Measurements from ENCODE around the gene ELL.

Gene ELL

DNA sequence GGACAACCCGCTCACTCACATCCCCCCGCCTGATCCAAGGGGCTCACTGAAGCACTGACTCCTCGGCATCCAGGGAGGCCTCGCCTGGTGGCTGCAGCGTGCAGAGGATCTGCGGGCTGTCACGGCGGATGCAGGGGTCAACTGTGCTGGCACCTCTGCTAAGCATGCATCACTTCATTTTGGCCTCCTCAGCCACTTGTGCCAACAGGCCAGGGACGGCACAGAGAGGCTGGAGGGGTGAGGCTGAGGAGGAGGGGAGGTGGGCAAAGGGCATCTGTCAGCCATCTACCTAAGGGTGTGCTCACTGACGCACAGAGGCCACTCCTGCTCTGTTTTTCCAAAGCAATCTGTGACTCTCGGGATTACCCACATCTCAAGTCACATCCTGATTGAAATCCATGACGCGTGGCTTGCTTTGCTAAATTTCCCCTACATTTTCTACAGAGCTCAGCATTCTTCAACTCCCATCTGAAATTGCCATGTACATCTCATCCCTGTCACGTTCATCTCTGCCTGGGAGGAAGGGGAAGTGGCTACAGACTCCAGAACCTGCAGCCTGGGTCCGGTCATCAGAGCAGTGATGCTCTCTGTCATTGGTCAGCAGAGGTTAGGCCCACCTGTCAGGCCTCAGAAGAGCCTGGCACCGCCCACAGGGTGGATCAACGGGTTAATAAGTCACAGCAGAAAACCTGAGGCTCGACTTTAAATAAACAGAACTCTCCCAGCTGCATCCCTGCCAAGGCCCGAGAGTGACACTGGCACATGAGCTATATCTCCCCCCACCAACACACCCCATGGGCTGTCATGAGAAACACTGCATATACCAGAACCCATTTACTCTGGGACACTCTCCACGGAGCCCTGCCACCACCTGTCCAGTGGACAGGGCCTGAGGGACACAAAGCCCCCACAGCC, 17.6 kb downstream of the ELL start:
- no peak for DNase-seq

DNA sequence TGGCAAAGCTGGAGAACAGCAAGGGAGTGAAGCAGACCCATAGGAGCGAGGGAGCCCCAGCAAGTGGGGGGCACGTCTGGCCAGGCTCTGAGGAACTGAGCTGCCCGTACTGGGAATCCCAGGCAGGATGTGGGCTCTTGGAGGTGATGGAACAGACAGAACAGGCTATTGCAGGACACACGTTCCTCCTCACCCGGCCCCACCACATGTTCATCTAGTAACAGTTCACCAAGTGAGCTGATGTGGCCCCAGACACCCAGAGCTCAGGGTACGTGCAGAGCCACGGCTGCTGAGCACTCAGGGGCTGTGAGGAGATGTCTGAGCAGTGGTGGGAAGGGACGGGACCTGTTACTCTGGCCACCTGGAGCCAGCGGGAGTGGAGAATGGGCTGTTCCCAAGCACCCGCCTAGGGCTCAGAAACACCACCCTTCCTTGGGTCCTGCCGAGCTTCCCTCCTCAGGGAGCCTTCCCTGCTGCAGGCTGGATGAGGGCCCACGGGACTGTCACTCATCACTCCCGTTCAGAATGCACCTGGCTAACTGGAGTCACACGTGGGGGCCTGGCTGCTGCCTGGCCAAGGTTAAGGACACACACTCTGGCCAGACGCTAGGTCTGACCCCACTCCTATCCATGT, 18.4 kb downstream of the ELL start:
- no peak for DNase-seq

DNA sequence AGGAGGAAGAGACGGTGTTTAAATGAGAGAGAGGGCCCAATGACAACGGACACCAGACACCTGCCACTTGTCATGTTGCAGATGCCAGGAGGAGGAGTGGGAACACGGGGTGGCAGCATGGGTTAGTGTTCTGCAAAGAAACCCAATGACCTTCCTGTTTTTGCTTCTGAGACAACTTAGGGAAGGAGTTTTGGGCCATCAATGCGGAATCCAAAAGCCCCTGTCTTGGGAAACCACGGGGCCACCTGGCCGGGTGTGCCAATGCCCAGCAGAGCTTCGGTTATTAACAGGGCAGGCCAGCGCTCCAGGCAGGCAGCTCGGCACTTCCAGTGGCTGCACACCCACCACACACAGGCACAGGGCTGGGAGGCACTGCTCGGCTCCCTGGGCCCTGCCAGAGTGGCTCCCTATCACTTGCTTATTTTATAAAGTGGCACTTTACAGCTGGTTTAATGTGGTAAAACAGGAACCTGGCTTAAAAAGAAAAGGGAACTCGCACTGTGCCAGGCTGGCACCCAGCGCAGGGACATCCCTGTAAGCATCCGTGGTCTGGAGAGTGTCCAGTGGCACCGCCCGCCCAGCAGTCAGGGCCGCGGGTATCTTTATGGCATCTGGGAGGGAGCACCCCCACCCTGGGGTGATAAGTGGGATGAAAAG, 19.1 kb downstream of the ELL start:
- no peak for DNase-seq

DNA sequence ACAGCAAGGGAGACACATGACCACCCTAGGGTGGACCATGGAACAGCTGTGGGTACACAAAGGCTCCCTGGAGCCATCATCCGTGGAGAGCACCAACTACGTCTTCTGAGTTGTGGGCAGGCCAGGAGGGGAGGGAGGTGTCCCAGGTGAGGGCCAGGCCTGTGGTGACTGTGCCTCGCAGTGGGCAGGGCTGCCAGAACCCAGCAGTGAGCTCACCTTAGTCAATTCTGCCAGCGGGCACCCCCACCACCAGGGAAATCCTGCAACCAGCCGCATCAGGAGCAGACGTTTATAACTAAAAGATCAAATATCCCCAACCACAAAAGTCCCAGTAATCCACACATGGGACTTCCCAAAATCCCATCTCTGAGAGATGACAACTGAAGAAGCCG, 19.6 kb downstream of the ELL start:
- DNase-seq = no peak

DNA sequence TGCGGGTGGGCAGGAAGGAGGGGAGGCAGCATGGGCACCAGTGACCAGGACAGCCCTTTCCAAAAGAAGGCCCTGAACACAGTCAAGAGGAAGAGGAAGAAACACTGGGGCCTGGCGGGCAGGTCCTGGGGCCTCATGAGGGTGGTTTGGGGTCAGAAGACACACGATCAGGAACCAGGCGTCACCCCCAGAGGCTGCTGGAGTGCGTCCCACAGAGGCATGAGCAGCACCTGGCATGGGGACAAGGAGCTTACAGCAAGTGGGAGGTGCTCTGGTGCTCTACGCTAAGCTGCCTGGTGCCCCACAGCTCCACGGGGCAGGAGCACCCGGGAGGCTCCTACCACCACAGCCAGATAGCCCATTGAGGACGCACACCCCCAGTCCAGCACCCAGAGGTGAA, 20.0 kb downstream of the ELL start:
- DNase-seq = no peak

DNA sequence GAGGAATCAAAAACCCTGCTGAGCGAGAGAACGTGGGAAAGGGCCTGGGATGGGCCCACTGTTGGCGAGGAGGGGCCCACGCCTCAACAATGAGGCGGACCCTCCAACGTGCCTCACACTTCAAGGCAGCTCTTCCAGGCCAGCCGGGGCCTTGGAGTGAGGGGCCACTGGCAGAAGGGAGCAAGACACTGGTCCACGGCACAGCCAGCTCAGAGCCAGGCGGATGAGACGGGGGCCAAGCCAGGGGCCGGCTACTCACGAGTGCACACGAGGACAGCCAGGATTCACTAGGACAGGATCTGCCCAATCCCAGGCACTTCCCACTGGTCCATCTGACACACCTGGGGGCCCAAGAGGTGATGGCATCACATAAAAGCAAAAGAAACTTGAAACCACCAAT, 20.5 kb downstream of the ELL start:
- DNase-seq = no peak

DNA sequence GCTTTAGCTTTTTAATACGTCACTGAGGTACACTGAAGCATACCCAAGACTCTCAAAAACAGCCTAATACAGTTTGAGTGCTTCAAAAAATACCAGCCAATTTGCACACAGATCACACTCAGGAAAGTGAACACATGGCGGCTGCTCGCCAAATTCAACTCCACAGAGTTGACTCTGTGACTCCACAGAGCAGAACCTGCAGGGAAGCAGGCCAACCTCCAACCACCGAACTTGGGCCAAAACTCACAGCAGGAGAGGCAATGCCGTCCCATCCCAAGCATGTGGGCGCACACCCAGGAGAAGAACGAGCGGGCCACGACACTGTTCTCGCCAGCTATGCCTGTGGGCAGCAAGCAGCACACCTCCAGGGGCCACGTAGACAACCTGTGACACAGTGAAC, 21.1 kb downstream of the ELL start:
- DNase-seq = no peak

DNA sequence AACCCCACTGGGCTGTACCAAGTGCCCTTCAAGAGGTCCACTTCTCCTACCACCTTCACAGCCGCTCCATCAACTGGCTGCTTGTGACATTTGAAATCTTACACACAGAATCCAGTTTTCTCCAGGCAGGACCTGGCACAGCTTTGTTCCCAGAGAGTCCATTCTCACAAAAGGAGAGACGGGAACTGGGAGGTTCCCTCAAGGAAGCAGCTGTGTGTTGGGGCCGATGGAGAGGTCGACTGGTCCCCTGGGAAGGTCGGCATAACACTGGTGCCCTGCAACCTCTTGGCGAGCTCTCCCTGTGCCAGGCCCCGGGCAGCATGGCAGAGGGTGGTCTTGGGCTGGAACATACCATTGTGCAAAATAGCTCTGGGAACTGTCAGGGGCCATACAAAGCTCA, 21.5 kb downstream of the ELL start:
- DNase-seq = no peak

DNA sequence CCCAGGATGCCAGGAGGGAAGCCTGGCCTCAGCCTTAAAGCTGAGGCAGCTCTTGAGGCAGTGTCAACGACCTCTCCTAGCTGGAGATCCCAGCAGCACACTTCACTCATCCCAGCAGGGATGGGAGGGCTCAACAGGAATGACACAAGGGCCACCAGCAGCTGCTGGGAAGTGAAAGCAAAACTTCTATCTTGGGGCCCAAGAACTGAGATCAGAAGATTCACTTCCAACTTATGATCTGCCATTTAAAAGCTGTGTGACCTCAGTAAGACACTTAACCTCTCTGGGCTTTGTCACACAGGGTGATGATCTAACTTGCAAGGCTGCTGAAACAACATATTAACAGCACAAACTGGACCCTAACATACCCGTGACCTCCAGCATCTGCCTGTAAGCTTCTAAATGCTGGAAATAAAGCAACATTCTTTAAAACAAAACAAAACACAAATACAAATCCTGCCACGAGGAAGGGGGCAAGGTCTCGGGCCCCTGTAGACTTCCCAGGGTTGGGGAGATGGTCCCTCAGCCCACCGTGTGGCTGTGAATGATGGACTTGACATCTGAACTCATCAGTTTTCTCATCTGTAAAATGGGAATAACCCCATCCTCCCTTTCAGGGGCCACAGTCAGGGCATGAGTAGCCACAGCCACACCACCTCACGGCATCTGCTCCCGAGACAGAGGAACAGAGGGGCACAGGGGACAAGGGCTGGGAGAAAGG, 22.7 kb downstream of the ELL start:
- no peak for DNase-seq

DNA sequence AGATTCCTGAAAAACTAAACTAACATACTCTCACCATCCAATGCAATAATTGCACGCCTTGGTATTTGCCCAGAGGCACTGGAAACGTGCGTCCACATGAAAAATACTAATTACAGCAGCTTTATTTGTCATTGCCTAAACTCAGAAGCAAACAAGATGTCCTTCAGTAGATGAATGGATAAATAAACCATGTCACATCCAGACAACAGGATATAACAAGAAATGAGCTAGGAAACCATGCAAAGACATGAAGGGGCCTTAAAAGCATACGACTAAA, 25.0 kb downstream of the ELL start:
- DNase-seq = no peak

DNA sequence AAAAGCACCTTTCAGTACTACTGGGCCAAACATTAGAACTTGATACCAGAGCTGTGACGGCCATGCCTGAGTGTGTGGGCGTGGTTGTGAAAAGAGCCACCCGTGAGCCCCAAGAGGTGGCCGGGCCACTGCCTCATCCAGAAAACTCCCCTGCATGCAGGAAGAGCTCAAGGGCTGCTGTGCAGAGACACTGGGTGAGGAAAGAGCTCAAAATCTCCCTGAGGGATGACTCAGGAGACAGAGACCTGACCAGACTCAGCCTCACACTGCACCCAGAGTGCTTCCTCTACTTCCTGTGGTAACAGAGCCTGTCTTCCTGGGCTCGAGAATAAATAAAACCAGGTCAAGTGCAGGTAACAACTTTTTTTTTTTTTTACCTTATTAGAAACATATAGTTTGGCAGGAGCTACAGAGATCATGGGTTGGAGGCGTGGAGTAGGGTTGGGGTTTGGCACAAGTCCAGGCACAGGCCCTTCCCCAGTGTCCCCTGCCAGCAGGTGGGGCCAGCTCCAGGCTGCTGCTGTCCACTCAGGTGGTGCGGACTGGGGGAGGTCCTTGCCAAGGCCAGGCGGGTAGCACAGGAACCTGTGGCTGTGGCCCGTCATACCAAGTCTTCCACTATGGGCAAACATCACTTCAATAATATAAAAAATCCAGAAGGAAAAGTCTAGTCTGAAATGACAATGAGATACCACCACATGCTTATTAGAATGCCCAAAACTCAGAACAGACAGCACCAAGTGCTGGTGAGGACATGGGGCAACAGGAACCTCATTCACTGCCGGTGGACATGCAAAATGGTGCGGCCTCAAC, 25.5 kb downstream of the ELL start:
- peak; percentile 94 for DNase-seq

DNA sequence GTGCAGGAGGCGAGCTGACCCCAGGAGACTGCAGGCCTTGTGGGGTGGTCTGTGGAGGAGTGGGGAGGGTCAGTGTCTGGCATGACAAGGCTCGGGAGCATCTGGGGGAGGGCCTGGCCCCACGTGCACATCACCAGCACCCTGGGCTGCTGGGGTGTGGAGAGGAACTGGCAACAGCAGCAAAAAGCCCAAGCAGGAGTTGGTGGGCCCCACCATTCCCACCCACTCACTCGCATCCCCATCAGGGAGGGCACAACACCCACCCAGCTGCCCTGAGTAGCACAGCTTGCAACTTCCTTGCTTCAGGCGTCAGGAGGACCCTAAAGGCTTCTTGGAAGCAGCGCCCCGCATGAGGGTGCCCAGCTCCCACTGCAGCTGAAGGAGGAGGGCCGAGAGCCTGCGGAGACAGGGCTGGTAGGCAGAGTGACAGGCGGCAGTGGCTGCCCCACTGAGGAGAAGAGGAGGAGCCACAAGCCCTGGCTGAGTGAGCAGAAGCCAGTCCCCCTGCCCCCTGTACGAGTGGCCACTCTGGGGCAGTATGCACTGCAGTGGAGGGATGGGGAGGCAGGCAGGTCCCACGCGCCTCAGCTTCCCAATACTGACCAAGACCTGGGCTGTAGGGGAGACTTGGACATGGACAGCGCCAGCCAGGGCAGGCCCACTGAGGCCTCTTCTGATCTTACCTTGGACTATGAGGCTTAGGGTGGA, 26.5 kb downstream of the ELL start:
- no peak for DNase-seq

DNA sequence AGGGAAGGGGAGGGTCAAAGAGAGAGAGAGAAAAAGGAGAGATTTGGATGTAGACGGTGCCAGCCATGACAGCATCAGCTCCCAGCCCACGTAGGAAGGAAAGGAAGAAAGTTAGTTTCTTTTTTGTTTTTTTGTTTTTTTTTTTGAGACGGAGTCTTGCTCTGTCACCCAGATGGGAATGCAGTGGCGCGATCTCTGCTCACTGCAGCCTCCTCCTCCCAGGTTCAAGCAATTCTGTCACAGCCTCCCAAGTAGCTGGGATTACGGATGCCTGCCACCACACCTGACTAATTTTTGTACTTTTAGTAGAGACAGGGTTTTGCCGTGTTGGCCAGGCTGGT, 27.6 kb downstream of the ELL start:
- no peak for DNase-seq

DNA sequence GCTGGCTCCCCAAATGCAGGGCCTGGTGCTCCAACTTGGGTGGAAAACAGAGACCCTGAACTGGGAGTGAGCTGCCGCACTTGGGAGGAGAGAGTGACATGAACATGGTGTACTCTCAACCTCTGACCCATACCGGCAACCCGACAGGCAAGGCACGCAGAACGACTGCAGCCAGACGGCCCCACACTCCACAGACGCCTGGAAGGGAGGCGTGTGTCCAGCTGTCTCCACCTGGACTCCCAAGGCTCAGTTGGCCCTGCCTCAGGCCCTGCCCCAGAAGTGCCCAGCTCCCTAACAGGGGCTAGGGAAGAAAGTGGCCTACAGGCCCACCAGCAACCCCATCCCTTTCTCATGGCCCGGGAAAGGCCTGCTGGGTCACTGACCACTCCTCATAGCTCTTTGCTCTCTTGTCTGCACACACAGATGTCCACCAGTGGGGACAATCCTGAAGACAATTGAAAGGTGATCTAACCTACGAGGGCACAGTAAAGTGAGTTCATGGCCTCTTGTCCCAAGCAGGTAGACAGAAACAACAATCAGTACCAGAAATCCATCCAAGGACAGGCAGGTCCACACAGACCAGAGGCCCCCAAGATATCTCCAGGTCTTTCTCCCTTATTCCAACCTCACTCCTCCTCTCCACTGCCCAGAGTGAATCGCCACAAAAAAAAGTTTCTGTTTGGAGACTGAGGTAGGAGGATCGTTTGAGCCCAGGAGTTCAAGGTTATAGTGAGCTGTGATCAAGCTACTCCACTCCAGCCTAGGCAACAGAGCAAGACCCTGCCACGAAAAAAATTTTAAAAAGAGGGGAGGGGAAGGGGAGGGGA, 28.2 kb downstream of the ELL start:
- DNase-seq = no peak

DNA sequence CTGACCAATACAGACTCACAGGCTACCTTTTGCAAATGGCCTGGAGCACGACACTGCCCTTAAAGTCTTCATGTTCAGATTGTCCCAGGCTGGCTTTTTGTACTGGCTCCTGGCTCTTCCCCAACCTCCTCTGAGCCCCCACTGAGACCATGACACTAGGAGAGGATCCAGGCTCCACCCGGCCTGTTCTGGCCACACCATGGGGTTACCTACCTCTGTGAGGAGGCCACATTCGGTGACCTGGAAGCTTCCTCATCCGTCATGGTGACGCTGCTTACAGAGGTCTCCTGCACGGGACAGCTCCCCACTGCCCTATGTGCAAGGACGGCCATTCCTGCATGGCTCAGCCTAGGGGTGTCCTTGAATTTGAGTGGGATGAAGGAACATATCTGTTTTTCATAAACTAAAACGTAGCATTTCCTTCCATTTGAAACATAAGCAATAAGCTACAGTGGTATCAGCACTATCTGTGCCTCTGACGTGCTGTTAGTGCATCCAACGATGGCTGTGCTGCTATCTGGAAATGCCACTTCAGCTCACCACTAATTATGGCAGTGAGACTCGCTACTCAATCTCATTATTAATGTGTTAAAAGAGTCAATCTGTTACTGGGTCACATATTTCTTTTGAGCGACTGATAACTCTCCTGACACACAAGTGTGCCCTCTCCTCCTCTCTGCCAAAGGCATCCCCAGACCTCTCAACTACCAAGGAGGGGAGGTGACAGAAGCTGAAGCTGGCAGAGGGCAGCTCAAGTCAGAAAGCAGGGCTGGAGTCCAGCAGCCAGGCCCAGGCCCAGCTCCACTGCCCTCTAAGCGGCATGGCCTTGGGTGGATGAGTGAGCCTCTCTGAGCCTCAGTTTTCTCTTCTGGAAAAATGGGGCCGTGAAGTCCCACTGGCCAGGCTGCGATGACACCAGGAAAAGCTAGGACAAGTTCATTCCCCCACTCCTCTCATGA, 29.6 kb downstream of the ELL start:
- DNase-seq = no peak

DNA sequence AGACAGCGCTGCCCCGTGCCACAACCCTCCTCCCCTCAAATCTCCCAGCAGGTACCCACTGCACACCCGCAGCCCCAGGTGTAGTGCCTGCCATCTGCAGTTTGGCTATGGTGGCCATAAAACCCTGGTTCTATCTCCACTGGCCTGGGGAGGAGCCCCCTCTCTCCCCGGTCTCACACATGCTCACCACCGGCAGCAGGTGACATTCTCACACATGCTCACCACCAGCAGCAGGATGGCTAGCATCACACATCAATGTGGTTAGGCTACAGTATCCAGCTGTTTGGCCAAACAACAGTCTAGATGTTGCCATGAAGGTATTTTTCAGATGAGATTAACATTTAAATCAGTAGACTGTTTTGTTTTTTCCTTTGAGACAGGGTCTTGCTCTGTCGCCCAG, 31.1 kb downstream of the ELL start:
- peak; percentile 53 for DNase-seq

DNA sequence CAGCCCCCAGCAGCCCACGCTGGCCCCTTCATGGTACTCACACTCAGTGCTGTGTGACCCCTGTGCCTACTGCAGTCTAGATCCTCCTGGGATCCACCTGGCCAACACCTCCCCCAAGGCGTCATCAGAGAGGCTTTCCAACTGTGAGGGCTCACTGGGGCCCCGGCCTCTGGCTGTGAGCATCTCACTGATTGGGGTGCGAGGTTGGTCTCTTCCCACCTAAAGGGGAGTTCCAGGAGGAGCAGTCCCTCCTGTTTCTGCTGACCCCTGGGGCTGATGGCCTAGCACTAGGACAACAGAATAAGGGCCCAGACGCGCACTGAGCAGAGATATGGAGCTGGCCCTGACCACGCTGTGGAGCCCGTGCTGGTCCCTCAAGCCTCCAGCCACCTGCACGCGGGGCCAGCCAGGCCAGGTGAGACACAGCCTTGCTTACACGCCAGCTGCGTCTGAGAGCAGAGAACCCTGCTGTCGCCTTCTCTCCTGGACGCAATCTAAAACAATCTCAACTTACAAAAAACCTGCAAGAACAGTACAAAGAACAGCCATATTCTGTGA, 32.2 kb downstream of the ELL start:
- DNase-seq = no peak

DNA sequence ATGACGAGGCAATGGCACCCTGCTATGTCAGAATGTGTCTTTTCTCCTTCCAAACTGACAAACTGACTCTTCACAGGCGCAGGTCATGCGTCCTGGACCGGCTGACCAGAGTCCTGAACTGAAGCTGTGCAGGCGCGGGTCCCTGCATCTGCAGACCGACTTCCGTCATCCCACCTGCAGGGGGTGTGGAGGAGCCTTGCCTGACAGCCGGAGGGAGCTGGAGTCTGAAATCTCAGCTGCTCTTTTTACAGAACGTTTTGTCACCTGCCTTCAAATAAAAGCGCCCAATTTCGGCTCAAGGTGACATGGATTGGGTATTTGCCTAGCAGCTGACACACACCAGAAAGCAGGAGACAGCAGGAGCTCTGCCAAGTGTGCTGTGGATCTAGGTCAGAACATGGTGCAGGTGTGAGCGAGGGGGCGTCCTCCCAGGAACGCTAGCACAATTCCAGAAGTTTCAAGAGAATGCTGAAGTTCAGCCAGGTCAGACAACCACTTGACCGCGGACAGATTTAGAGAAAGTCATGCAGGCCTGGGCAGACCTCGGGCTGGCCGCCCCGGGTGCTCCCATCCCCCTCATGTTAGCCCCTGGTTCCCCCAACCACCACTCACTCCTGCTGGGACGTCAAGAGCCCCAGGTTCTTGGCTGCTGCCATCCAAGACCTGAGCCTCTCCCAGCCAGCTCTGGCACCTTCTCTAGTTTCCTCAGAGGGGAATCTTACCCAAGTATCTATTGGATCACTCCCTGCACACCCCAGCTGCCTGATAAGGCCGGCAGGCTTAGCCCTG, 32.8 kb downstream of the ELL start:
- no peak for DNase-seq

DNA sequence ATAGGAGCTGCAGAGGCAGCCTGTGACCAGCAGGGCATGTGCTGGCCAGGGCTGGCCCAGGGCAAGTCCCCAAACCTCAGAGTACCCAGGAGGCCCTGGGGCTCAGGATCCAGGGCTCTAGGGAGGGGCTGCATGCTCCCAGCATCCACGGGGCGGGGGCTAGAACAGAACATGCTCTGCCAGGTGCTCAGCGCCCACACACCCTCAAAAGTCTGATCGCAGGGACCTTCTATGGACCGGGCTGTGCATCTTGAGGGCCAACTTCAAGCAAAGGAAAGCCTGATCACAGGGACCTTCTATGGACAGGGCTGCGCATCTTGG, 33.5 kb downstream of the ELL start:
- no peak for DNase-seq
